HG02973 (cell line): ENCODE data around the gene TCERG1L.
"Not testable (repeated sequence)": the region's sequence is repeated elsewhere in the genome, so short reads cannot be mapped to it uniquely, and the experiment has no call there.

ENCODE experiments used
- ATAC-seq: cut with Tn5 transposase; IDR thresholded peaks from one replicate; pipeline ENCODE4 v1.9.1; 2021; ENCODE audit warnings: moderate library complexity; ENCODE audit not compliant: unreplicated experiment

The TCERG1L gene

DNA sequence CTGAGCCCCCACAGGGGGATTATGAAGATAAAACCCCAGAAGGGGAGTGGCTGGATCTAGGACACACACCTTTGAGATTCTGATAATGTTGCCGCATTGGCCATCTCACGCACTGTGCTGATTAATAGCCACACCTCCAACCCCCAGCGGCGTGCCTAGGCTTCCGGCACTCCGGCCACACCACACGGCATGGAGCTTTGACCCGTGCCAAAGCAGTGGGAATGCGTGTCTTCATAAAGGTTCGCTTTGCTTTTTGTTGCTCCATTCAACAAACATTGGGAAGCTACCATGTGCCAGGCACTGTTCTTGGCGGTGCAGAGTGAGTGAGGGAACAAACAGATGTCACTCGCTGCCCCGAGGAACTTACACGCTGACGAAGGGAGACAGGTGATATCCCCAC lies 117.6 kb downstream of the TCERG1L start:
- ATAC-seq: no peak

DNA sequence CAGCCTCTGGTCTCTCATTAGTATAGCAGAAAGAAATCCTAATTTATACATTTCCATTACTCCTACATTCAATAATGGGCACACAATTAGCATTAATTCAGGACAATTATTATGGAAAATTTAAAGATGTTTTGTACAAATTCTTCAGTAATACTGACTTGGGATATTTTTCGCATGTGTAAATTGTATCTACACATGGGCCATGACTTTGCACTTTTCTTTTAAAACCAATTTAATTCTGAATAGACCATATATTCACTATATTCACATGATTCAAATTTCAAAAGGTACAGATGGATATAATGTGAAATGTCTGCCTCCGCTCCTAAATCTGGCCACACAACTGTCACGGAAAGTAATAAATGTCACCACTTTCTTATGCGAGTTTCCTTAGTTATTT lies 123.0 kb downstream of the TCERG1L start:
- no peak for ATAC-seq

DNA sequence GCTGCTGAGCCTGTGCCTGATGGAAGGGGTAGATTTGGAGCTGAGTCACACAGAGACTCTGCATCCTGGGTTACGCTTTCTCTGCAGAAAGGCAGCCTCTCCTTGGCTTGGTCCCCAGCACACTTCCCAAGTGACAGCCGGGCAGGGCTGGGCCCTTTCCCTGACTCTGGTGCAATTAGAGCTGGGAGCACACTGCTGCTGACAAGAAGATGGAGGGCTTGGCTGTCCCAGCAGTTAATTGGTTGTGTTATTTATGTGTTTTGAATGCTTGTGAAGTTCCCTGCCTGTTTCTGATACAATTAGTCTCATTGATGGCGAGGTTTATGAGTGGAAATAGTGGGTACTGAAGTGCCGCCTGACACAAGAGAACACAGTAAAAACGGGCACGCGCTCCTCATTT lies 123.6 kb downstream of the TCERG1L start:
- ATAC-seq: no peak

DNA sequence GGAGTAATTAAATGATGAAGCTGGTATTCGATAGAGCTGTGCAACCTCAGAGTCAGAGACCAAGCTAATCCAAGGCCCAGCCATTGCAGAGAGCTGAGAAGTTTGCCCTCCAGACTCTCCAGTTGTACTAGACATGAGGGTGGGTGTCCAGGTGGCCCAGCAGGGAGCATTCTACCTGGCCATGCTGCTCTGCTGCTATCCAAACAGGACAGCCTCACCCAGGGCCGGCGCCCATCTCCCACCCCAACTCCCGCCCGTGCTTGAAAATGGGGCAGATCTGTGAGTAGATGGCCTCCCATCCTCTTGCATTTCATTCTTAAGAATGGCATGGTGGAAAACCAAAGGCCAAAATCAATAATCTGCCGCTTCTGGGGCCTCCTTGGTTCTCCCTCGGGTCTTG lies 124.2 kb downstream of the TCERG1L start:
- no peak for ATAC-seq

DNA sequence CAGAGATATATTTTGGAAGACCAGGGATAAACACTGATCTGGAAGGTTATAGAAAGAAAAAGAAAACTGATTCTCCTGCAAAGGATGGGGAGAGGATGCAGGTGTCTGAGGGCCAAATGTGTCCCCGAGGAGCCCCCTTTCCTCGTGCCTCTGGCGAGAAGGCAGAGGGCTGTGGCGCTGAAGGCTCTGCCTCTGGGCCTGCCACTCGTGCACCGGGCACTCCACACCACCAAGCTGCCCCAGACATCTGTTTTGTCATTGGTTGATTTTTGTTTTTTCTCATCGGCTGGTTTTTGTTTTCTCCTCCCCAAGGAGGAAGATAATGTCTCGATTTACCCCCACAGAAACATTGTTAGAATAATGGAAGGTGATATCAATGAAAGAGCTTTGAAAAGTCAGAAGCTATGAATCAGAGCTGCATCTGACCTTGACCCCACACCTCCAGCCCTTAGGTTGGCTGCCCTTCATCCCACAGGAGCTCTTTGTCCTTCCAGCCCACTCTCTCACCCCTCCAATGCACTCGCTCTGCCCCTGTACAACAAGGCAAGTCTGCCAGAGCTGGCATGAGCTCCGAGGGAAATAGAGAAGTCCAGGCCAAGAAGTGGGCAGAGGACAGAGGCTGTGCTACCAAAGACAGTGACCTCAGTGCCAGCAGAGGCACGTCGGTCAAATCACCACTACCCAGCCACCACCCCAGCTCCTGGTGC lies 124.8 kb downstream of the TCERG1L start:
- ATAC-seq: no peak

- no peak for ATAC-seq
Measured at GRCh38 chr10:131184503-131184902, 127.0 kb downstream of the TCERG1L start.

DNA sequence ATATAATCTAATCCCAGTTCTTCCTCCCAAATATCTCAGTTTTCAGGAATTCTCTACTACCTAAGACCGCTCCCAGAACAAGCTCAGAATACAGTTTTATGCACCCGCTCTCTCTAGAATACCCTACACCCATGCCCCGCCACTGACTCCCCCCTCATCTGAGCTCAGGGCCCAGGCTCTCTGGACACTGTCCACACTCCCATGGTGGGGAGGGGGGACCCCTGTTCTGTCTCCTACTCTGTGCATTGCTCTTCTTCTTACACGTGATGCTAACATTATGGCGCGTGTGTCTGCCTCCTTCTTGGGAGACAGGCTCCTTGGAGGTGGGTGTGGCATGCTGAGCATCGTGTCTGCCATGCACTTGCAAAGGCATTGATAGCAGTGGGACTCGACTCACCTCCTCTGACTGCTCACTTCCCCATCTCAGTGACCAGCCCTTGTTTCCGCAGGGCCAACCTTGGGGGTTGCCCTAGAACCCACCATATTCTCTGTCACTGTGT lies 127.9 kb downstream of the TCERG1L start:
- ATAC-seq: no peak

- no peak for ATAC-seq
Measured at GRCh38 chr10:131181456-131181855, 130.1 kb downstream of the TCERG1L start.

- no peak for ATAC-seq
Measured at GRCh38 chr10:131180740-131181415, 130.6 kb downstream of the TCERG1L start.

DNA sequence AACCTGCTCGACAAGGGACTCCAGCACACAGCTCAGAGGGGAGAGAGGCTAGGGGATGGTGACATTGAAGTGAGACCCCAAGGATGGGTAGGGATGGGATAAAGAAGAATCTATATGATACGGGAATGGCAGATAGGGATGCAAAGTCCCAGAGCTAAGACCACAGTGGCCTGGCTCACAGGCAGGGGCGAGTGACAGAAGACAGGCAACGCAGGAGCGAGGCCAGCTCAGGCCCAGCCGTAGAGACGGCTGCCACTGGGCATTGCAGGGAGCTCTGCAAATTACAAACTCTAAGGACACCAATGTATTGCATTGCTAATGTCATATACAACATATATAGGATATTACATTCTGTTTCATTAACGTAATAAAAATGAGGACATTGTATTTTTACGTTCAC lies 131.4 kb downstream of the TCERG1L start:
- no peak for ATAC-seq

GRCh38 chr10:131179361-131179760 lies 132.2 kb downstream of the TCERG1L start:
- no peak for ATAC-seq

GRCh38 chr10:131178521-131179331 lies 132.8 kb downstream of the TCERG1L start:
- ATAC-seq: no peak

DNA sequence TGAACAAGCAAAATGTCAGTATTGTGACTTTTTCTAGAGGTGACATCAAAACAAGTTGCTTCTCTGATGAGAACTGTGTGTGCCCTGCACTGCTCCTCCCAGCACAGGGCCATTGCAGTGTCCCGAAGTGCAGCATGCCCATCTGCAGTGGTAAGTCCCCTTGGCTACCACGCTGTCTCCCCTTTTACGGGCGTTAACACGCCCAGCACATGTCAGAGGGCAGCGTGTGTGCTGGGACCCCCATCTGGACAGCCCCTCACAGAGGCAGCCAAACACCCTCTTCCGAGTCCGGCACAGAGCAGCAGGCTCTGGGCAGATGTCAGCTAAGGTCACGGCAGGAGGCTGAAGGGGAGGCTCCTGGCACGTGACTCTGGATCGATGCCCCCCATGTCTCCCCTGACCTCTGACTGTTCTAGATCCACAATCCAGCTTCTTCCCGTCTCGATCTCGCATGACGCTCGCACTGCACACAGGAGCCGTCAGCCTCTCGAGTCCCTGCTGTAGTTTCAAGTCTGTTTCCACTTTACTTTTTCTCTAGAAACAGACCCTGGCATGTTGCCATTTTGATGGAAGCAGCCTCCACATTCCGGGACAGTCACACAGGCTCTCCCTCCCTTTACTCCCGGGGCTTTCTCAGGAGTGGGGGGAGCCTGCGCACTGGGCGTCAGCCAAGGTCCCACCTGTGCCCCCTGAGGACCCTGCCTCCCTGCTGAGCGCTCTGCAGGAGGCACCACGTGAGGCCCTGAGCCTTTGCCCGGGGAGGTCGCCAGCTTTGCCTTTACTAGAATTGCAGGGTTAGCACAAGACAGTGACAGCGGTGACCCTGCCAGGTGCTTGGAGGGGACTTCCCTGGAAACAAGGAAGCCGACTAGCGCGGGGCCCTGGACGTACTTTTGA lies 133.8 kb downstream of the TCERG1L start:
- no peak for ATAC-seq

GRCh38 chr10:131176907-131177306 lies 134.6 kb downstream of the TCERG1L start:
- ATAC-seq: no peak

GRCh38 chr10:131176324-131176723 lies 135.2 kb downstream of the TCERG1L start:
- not testable (repeated sequence) for ATAC-seq

DNA sequence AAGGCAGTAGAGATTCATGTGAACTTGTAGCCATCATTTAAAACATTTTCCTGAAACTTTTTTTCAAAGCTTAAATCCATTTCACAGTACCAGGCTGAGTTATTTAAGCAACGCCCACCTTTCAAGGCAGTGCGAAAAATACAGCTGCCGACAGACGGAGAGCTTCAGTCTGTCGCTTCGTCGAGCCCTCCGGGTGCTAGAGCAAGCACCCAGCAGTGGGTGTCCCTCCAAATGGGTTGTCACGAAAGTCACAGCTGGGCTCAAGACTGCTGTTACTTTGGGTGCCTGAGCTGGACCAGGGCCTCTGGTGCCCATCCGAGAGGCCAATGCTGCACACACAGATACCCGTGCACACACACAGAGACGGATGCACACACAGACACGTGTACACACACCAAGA lies 135.6 kb downstream of the TCERG1L start:
- ATAC-seq: no peak

GRCh38 chr10:131174651-131175540 lies 136.6 kb downstream of the TCERG1L start:
- ATAC-seq: no peak

- ATAC-seq: no peak
Measured at GRCh38 chr10:131174211-131174565, 137.3 kb downstream of the TCERG1L start.

GRCh38 chr10:131173484-131174210 lies 137.9 kb downstream of the TCERG1L start:
- ATAC-seq: no peak
